Parathyroid adenoma (tissue), 2 donors: ENCODE measurements around the gene COMMD6.

Experiments
- H2AFZ ChIP-seq: fragments of 300-600 bp; sonication (generic); one replicate; pipeline ENCODE4 v1.7.0; 2017; ENCODE audit warnings: antibody characterized with exemption, mild to moderate bottlenecking
- H3K27ac ChIP-seq: fragments of 300-600 bp; sonication (generic); one replicate; pipeline ENCODE4 v1.7.0; 2017
- H3K27me3 ChIP-seq: fragments of 300-600 bp; sonication (generic); one replicate; pipeline ENCODE4 v1.7.0; 2017; ENCODE audit warnings: low read length; ENCODE audit not compliant: control insufficient read depth, insufficient read depth
- H3K36me3 ChIP-seq: fragments of 300-600 bp; sonication (generic); one replicate; pipeline ENCODE4 v1.7.0; 2017; ENCODE audit warnings: low read length; ENCODE audit not compliant: control insufficient read depth, insufficient read depth
- H3K4me1 ChIP-seq: fragments of 300-600 bp; sonication (generic); one replicate; pipeline ENCODE4 v1.7.0; 2017; ENCODE audit warnings: control low read depth
- H3K4me2 ChIP-seq: fragments of 300-600 bp; sonication (generic); one replicate; pipeline ENCODE4 v1.7.0; 2017; ENCODE audit warnings: low read length
- H3K4me3 ChIP-seq: fragments of 300-600 bp; sonication (generic); one replicate; pipeline ENCODE4 v1.7.0; 2017; ENCODE audit warnings: low read depth, low read length
- H3K79me2 ChIP-seq: fragments of 300-600 bp; sonication (generic); one replicate; pipeline ENCODE4 v1.7.0; 2017; ENCODE audit warnings: control low read depth
- H3K9ac ChIP-seq: fragments of 300-600 bp; sonication (generic); one replicate; pipeline ENCODE4 v1.7.0; 2017; ENCODE audit warnings: mild to moderate bottlenecking
- H3K9me3 ChIP-seq: fragments of 300-600 bp; sonication (generic); one replicate; pipeline ENCODE4 v1.7.0; 2017; ENCODE audit warnings: low read length; ENCODE audit not compliant: control insufficient read depth
- CTCF ChIP-seq: fragments of 300-600 bp; sonication (generic); IDR thresholded peaks from one replicate; pipeline ENCODE4 v1.7.0; 2017; ENCODE audit warnings: antibody characterized with exemption, mild to moderate bottlenecking
- donor health status: primary hyperparathyroidism.

Gene COMMD6

GRCh38 chr13:75495938-75496337, 41.7 kb downstream of the COMMD6 start:
- no peak overlapping the region for H2AFZ ChIP-seq
- no peak for TF ChIP-seq CTCF
- H3K4me1 ChIP-seq: no peaks in the 10 kb centered on the region
- H3K79me2 ChIP-seq: no peaks in the 10 kb centered on the region
- no peak overlapping the region for H3K27ac ChIP-seq
- no peak overlapping the region for H3K4me2 ChIP-seq
- H3K4me3 ChIP-seq: no peak overlapping the region
- no peaks in the 10 kb centered on the region for H3K36me3 ChIP-seq
- H3K9ac ChIP-seq: no peak overlapping the region
- no peaks in the 10 kb centered on the region for H3K27me3 ChIP-seq
- no peaks in the 10 kb centered on the region for H3K9me3 ChIP-seq

- no peak for TF ChIP-seq CTCF
- Histone ChIP-seq H3K9me3 (no peaks in the 10 kb centered on the region), H3K4me2 (no peak overlapping the region), H3K9ac (no peak overlapping the region), H3K4me1 (no peaks in the 10 kb centered on the region), H3K4me3 (no peak overlapping the region), H2AFZ (no peak overlapping the region), H3K36me3 (no peaks in the 10 kb centered on the region), H3K27ac (no peak overlapping the region), H3K27me3 (no peaks in the 10 kb centered on the region), H3K79me2 (no peaks in the 10 kb centered on the region)
Observed at GRCh38 chr13:75494491-75494890, 43.1 kb downstream of the COMMD6 start.

GRCh38 chr13:75493156-75493555, 44.5 kb downstream of the COMMD6 start:
- H3K9me3 ChIP-seq: no peaks in the 10 kb centered on the region
- no peak overlapping the region for H2AFZ ChIP-seq
- no peaks in the 10 kb centered on the region for H3K36me3 ChIP-seq
- H3K4me2 ChIP-seq: no peak overlapping the region
- no peak overlapping the region for H3K9ac ChIP-seq
- no peaks in the 10 kb centered on the region for H3K4me1 ChIP-seq
- H3K27me3 ChIP-seq: no peaks in the 10 kb centered on the region
- no peak overlapping the region for H3K27ac ChIP-seq
- no peak overlapping the region for H3K4me3 ChIP-seq
- no peaks in the 10 kb centered on the region for H3K79me2 ChIP-seq
- TF ChIP-seq CTCF: no peak

- no peak overlapping the region for H3K27ac ChIP-seq
- H3K79me2 ChIP-seq: no peaks in the 10 kb centered on the region
- H3K4me3 ChIP-seq: no peak overlapping the region
- H3K4me1 ChIP-seq: no peaks in the 10 kb centered on the region
- H3K9me3 ChIP-seq: no peaks in the 10 kb centered on the region
- no peaks in the 10 kb centered on the region for H3K27me3 ChIP-seq
- no peaks in the 10 kb centered on the region for H3K36me3 ChIP-seq
- TF ChIP-seq CTCF: no peak
- H2AFZ ChIP-seq: no peak overlapping the region
- H3K4me2 ChIP-seq: no peak overlapping the region
- H3K9ac ChIP-seq: no peak overlapping the region
Observed at GRCh38 chr13:75492389-75492788, 45.3 kb downstream of the COMMD6 start.

GRCh38 chr13:75491376-75491775, 46.3 kb downstream of the COMMD6 start:
- Histone ChIP-seq H3K4me3 (no peak overlapping the region), H2AFZ (no peak overlapping the region), H3K27me3 (no peaks in the 10 kb centered on the region), H3K4me1 (no peaks in the 10 kb centered on the region), H3K9ac (no peak overlapping the region), H3K79me2 (no peaks in the 10 kb centered on the region), H3K36me3 (no peaks in the 10 kb centered on the region), H3K9me3 (no peaks in the 10 kb centered on the region), H3K4me2 (no peak overlapping the region), H3K27ac (no peak overlapping the region)
- TF ChIP-seq CTCF: no peak
